Activated CD4-positive, alpha-beta T cell treated with anti-CD3 and anti-CD28 coated beads for 4 hours (primary cell): Measurements from ENCODE around the gene HAPSTR1.
A peak's percentile ranks its signal among the peaks of the same experiment; 100 is the strongest.
"Not testable (repeated sequence)": the region's sequence is repeated elsewhere in the genome, so short reads cannot be mapped to it uniquely, and the experiment has no call there.

Experiments used
- DNase-seq, 2 donors: peaks; one replicate each; pipeline ENCODE4 v3.0.0-alpha.2; 2020

The HAPSTR1 gene

DNA sequence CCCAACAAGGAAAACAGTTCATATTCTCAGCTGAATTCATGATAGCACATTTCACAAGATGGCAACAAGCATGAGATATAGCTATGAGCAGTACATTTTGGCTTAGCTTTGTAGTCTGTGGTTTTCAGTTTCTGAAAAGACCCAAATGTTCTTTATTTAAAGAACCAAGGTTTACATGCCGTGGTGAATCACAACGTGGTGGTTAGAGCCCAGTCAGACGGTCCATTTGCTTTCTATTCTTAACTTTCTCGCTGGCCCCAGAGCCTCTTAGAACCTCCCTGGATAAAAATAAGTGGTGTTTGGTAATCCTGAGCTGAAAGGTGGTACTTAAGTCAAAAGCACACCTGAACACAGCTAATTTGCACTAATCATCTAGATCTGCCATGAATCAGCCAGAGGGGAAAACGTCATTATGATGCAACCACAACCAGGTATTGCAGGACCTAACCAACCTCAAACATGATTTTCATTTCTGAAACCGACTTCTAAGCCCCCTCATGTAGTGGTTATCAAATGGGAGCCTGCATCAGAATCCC, 18.6 kb upstream of the HAPSTR1 start:
- DNase-seq, result peak; percentile 4 to 15

DNA sequence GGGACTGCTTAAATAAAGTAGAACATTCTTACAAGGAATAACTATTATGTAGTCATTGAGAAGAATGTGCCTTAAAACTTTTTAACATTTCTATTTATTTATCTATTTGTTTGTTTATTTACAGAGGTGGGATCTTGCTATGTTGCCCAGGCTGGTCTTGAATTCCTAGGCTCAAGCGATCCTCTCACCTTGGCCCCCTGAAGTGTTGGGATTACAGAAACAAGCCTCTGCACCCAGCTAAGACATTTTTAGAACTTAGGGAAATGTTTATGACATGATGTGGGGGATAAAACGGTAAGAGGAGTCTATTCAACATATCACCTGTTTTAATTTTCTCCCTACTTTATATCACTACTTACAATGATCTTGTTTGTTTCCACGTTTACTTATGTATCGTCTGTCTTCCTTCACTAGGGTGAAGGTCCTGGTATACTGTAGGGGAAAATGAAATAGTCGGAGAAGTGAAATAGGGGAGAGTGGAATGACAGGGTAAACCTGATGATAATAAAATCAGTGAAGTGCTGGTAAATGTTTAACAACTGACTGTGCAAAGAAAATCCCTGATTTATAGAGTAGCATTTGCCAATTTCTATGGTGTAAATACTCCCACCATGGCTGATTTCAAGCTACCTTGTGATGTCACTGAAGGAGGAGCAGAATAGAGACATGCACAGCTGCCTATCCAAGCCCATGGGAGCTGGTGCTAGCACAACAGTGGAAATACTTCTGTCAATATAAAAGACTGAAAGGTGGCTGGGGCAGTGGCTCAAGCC, 16.0 kb upstream of the HAPSTR1 start:
- no peak for DNase-seq

DNA sequence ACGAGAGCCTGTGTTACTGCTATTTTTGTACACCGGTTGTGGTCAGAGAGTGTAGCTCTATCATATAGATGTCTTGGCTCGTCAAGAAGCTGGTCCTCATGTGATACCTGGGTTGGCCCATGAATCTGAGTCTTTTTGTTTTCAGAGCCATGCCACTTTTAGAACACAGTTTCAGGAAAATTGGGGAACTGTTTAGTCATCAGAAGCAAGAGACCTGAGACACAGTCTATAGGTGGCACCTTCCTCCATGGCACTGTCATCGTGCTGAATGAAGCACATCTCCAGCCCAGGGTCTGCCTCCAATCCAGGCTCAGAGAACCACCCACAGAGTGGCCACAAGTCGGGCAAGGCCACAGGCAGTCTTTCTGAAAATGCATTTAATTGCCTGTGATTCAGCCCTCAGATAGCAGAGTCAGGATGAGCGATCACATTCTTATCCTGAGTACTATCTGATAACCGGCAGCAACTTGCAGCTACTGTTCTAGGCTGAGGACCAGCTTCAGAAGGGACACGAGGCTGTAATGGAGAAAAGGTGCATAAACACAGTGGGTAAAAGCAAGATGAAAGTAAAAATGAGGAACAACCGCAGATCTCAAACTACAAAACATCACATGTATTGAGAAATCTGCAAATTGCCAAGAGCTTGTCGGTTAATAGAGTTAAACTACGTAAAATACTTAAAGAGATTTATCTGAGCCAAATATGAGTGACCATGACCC, 14.2 kb upstream of the HAPSTR1 start:
- no peak for DNase-seq

DNA sequence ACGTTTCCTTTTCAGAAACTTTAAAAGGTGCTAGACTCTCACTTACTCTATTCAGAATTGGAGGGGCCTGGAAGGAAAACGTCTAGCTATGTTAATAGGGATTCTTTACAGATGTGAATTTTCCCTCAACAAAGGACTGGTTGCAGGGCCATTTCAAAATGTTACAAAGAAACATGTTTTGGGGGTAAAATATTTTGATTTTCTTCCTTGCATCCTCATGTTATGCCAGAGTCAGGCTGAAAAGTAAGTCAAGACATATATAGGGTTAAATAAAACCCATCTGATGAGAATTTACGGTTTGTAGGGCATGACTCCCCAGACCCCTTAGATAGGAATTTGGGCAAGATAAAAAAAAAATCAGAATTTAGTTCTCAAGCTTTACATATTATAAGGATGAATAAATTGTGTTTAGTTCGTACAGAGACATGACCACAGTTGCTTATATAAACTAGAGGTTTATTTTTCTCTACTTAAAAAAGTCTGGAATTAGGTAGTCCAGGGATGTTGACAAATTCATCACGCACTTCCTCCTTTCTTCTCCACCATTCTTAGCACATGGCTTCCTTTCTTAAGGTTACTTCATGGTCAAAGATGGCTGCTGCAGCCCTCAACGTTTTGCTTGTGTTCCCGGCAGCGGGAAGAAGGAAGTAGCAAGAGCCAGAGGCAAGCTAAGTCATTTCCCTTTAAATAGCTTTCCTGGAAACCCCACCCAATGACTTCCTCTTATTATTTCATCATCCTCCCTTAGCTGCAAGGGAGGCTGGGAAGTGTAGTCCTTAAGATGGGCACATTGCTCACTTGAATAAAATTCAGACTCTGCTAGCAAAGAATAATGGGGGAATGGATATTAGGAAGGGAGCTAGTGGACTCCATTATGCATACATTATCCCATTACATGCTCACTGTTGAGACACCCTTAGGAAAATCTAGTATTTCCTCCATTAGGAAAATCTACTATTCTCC, 12.7 kb upstream of the HAPSTR1 start:
- peak; percentile 43 to 48 for DNase-seq

DNA sequence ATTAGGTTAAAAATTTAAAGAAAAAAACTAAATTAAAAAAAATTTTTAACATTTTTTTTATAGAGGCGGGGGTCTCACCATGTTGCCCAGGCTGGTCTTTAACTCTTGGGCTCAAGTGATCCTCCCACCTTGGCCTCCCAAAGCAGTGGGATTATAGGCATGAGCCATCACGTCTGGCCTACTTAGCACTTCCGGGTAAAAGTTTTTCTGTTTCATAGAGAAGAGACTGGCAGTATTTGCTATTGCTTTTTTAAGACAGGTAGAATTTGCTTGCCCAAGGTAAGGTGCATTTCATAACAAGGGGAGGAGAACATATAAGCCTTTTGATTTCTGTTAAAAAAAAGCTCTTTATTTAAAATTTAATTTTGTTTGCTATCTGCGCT, 12.0 kb upstream of the HAPSTR1 start:
- no peak for DNase-seq

DNA sequence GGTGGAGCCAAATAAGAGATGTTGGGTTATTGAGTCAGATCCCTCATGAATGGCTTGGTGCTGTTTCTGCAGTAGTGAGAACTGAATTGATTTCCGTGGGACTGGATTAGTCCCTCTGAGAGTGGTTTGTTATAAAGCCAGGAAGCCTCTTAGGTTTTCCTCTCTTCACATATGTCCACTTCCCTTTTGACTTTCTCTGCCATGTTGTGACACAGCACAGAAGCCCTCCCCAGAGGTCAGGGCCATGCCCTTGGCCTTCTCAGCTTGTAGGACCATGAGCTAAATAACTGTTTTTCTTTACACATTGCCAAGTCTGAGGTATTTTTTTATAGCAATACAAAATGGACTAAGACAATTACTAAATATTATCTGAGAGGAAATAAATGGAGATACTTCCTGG, 10.3 kb upstream of the HAPSTR1 start:
- no peak for DNase-seq

DNA sequence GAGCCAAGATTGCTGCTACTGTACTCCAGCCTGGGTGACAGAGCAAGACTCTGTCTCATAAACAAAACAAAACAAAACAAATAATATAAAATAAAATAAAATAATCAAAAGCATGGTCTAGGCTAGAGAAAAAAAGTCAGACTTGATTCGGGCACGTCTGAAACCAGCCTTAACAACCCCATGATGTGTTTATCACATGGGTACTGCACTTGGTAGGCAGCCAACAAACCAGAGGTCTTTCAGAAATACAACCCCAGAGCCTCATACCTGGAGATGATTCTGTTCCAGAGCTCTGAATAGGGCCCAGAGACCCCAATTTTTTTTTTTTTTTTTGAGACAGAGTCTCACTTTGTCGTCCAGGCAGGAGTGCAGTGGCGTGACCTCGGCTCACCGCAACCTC, 9.6 kb upstream of the HAPSTR1 start:
- no peak for DNase-seq

DNA sequence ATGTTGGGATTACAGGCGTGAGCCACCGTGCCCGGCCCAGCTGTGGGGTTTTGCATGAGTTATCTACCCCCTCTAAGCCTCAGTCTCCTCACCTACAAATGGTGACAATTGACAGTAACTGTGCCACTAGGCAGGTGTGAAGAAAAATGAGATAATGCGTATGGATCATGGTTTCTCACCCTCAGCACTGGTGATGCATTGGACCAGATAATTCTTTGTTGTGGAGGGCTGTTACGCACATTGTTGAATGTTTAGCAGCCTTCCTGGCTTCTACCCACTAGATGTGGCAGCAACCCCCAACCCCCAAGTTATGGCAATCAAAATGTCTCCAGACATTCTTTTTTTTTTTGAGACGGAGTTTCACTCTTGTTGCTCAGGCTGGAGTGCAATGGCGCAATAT, 9.0 kb upstream of the HAPSTR1 start:
- DNase-seq, result no peak

DNA sequence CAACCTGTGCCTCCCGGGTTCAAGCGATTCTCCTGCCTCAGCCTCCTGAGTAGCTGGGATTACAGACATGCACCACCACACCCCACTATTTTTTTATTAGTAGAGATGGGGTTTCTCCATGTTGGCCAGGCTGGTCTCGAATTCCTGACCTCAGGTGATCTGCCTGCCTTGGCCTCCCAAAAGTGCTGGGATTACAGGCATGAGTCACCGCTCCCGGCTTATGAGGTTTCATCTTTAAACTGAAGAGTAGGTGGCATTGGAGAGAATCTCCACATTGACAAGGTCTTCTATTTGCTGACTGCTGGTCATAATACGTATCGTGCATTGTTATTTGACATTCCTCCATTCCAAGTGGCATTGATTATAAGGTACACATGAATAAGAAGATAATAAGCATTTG, 3.7 kb upstream of the HAPSTR1 start:
- DNase-seq, result not testable (repeated sequence)

DNA sequence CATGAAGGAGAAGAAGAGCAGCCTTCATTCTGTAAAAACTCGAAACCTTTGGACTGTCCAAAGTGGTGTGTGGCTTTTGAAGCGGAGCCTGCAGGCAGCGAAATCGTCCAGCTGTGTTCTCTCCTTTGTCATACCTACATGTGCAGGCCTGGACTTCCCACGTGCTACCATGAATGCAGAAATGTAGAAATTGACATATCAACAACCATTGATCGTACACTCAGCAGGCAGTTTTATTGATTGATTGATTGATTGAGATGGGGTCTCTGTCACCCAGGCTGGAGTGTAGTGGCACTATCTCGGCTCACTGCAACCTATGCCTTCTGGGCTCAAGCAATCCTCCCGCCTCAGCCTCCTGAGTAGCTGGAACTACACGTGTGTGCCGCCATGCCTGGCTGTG, 2.6 kb upstream of the HAPSTR1 start:
- DNase-seq, result no peak

DNA sequence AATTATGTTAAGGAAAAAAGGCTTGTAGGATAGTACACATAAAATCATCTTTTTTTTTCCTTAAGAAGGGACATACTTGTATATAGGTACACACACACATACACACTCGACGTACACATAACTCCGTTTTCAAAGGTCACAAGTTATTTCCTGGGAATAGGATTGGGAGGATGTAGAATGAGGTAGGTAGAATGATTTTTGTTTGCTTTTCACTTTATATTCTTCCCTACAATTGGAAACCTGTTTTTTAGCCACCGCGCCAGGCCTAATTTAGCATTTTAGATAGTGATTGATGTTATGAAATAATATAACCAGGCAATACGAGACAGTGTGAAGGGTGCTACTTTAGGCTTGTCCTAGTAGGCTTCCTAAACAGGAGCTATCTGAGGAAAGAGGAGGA, 1.8 kb upstream of the HAPSTR1 start:
- no peak for DNase-seq

DNA sequence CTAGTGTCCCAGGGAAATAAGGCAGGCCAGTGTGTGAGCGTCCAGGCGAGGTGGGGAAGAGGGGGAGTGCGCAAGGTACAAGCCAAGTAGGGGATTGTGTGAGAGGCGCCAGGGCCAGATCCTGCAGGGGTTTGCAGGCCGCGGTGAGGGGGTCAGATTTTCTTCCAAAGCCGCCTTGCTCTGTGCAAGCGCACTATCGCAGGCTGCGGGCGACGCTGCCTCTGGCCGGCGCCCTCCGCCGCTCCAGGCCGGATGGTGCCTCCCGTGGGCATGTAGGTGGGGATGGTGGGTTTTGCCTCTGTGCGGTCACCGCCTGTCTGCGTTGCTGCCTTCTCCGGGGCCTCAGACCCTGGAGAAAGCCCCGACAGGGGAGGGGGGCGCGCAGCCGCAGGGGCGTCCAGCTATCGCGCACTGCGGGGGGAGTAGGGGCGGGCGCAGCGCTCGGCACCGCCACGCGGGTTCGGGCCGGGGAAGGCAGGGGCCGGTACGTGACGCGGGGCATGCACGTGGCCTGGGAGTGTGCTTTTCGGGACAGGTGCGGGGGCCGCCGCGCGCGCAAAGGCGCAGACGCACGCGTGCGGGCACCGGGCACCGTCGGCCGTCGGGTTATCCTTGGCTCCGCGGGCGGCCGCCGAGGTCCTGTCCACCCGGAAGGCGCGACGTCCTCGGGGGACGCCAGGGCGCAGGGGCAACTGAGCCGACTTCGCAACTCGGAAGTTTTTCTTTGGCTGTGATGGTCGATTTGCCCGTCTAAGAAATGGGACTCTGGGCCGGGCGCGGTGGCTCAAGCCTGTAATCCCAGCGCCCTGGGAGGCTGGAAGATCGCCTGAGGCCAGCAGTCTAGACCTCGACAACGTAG, 1.1 kb upstream of the HAPSTR1 start:
- peak; percentile 34 to 61 for DNase-seq

DNA sequence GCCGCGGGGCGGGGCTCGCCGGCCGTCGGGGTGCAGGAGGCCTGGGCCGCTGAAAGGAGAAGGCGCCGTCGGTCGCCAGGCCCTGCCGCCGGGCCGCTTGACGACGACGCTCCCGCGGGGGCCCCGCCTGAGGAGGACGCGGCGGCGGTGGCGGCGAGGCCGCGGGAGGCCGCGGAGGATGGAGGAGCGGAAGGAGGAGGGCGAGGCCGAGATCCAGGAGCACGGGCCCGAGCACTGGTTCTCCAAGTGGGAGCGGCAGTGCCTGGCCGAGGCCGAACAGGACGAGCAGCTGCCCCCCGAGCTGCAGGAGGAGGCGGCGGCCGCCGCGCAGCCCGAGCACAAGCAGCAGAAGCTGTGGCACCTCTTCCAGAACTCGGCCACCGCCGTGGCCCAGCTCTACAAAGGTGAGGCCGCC, 430 bp downstream of the HAPSTR1 start:
- peak in 1 of 2 donors; percentile 33 for DNase-seq

DNA sequence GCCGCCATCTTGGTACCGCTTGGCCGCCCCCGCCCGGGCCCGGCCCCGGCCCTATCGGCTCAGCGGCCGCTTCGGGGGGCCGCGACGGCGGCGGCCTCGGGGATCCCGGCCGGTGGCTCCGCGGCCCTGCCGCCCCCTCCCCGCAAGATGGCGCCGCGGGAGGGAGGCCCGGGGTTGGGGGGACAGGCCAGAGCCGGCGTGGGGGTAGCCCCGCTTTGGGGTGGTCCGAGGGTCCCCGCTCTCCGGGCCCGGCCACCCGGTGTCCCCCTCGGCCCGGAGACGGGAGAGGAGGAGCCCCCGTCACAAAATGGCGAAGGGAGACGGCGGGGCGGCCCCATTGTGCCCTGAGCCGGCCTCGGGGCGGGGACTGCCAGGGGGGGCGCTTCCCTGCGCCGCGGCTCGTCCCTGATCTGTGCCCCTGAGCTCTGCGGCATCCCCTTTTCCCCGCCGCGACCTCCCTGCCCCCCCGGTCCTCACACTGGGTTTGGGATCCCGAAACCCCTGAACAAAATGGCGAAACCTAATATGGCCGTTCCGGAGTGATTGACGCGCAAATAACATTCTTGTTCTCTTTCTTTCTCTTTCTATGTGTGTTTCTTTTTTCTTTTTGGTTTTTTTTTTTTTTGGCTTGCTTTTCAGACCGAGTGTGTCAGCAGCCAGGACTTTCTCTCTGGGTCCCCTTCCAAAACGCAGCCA, 986 bp downstream of the HAPSTR1 start:
- peak; percentile 43 to 51 for DNase-seq

DNA sequence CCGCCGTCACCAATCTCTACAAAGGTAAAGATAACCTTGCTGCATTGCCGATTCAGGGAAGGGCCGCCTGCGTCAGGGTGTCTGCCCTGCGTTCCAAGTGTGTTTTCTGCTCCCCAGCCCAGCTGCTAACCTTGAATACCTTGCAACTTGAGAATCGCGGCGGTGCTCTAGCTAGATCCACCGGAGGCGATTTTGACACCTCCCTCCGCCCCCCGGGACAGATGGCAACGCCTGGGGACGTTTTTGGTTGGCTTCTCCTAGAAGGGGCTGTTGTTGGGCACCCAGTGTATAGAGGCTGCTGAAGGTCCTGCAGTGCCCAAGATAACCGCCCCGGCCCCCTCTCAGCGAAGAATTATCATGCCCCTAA, 1.5 kb downstream of the HAPSTR1 start:
- peak; percentile 10 to 27 for DNase-seq

DNA sequence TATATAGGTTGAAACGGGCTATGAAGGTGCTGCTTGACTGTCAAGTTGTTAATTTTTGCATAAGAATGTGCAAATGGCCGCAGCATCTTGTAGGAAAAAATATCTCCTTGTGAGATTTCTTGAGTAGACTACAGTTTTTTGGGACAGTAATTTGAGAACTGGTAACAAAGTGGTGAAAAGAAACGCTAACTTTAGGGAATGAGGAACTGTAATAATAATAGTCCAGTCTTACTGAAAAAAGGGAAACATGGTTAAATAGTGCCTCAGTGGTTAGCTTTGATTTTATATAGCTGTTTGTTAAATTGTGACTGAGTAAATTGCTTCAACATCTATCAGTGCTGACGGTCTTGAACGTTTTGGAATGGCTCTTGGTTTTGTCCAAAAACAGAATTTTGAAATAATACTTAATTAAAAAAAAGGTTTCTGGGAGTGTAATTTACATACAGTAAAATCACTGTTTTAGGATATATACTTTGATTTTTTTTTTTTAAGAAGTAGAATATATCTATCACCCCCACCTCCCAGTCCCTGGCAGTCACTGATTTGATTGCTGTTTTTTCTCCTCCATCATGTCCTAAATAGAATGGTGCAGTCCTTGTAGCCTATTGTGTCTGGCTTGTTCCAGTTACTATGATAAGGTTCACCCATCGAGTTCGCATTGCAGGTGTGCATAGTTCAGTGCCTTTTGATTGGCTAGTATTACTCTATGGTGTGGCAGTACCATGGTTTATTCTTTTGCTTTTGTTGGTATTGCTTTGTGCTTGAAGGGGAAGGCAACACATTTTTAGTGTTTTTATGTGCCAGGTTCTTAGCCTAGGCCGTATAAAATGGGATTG, 2.8 kb downstream of the HAPSTR1 start:
- DNase-seq, result no peak

DNA sequence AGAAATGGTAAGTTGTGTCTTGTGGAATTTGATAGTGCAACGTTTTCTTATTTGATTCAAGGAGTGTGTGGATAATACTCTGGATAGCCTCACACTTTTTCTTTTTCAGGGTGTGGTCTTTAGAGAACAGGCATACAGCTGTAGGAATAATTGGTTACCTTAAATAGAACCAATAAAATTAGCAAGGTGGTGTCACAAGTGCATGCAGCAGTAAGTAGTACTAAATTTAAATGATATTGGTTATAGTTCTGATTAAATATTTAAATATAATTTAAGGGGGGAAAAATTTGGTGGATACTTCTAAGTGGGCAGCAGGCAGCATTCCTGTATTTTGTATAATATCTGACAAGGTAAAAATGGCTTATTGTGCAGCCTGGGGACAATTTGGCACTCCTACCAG, 3.7 kb downstream of the HAPSTR1 start:
- DNase-seq, result no peak

DNA sequence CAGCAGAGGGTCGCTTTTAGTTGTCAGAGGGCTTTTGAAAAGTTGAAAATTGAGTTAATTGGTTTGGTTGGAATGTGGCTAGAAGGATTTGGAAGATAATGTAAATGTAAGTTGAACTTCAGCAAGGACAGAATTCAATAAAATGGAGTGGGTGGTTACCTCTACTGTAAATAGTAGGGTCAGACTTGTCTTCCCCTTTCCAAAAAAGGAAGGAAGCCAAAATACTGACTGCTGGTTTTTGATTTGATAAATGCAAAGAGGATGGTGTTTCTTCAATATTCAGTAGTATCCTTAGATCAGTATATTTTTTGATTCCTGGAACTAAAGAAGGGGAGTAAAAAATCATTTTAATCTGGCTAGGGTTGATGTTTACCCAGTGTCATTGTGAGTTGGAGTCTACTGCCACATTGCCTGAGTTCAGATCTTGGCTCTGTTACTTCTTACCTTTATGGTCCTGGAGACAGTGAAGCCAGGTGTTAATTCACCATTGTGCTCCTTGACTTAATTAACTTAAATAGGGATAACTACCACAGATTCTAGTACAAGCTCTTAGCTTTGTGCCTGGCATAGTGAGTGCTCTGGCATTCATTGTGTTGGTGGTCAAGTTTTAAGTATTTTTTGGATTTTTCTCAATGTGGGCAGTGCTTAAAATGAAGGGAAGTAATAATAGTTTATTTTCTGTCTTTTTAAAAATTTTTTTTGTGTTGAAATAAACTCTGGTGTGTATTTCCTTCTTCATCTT, 4.4 kb downstream of the HAPSTR1 start:
- no peak for DNase-seq

DNA sequence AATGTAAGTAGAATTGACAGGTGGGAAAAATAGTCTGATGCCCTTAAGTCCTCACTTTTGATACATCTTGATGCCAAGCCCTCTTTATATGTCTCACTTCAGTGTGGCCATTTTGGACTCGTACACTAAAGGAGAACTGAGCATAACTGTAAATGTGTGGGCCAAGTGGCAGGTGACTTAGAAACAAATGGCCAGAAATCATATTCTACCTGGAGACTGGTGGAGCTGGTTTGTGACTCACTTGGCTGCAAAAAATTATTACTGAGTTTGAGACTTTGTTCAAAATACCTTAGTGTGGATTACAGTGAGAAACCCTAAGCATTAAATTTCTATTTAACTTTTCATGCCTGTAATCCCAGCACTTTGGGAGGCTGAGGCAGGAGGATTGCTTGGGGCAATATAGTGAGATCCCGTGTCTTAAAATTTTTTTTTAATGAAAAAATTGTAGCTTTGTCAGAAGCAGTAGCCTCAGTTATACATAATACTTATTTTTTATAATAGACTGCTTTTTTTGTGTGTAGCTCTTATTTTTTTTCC, 5.0 kb downstream of the HAPSTR1 start:
- DNase-seq, result no peak
